ENCODE measurements around the gene C1QTNF3. TPM values are rescaled to one million over a fixed set of nuclear protein-coding genes. Genes with fewer than 3 reads are reported as not detected.

The C1QTNF3 gene
- total RNA-seq, 4 donors from 2014 or later, result 8.2 to 14.9 (median 13.2) TPM

Small RNA genes within 50 kb of the gene (small RNA-seq; reads per million reads assigned to genes)
- 0 reads per million in 4 donors for gene AC139783.1

Other genes starting within 250 kb of the C1QTNF3 start
- gene ADAMTS12, start 151.2 kb downstream of the C1QTNF3 start, total RNA-seq, result 1 to 10 TPM; 2.6 to 6.5 (median 5.2) TPM
- gene RXFP3, start 106.8 kb downstream of the C1QTNF3 start, total RNA-seq, result not detected
- gene SLC45A2, start 58.5 kb downstream of the C1QTNF3 start, total RNA-seq, result under 1 TPM in 1 of 4 donors, not detected in 3; 0.15 TPM
- 10 to 100 TPM; 11.4 to 24.1 (median 16.3) TPM for gene AMACR, start 35.2 kb downstream of the C1QTNF3 start, total RNA-seq